Measurements from ENCODE around the gene CCL13. TPM values are rescaled to one million over a fixed set of nuclear protein-coding genes. Genes with fewer than 3 reads are reported as not detected.

Gene CCL13
- total RNA-seq = not detected in 2 replicates

DNA sequence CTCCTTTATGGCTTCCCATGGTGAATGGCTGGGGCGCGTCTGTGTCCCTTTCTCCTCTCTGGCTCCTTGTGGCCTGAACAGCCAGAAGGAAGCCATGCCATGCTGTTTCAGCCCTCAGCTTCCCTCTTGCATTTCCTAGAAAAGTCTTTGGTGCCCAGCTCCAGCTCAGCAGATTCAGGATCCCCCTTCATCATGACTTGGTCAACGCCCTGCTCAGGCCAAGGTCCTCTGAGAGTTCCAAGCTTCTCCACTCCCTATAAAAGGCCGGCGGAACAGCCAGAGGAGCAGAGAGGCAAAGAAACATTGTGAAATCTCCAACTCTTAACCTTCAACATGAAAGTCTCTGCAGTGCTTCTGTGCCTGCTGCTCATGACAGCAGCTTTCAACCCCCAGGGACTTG, at the start of gene CCL13:
Gene CCL13 (plus strand): TSS at position 287 of the 400 bp plus-strand sequence. CDS start 47 bp downstream, at position 334.

DNA sequence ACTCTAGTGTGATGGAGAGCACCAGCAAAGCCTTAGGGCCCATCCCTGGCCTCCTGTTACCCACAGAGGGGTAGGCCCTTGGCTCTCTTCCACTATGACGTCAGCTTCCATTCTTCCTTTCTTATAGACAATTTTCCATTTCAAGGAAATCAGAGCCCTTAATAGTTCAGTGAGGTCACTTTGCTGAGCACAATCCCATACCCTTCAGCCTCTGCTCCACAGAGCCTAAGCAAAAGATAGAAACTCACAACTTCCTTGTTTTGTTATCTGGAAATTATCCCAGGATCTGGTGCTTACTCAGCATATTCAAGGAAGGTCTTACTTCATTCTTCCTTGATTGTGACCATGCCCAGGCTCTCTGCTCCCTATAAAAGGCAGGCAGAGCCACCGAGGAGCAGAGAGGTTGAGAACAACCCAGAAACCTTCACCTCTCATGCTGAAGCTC, 37.2 kb upstream of the CCL13 start, which contains the start of gene CCL8:
Gene CCL8 (plus strand): TSS at position 397 of the 445 bp plus-strand sequence. CDS start 67 bp downstream, outside the sequence.

DNA sequence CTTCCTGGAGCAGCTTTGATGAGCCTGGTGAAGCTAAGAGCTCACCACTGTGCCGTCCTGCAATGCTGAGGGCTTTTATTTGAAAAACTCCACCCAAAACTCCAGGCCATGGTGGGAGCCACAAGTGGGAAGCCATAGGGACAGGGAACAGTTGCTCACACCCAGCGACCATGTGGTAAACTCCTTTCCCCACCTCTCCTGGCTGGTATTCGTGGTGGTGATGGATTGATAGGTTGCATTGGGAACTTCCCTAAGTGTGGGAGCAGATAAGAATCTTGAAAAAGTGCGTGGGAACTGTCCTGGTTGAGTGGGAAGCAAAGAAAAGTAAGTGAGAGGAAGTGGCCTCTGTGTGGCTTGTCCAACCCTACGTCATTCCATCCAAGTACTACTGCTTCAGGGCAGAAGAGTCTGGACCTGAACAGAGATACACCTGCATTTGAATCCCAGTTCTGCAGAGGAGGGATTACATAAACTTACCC, 6.9 kb downstream of the CCL13 start, which contains the start of gene CCL1:
Gene CCL1 (minus strand): TSS at position 51 of the 479 bp plus-strand sequence. CDS start 72 bp downstream, outside the sequence.

Other genes starting within 250 kb of the CCL13 start
- gene CCL2, start 101.2 kb upstream of the CCL13 start, total RNA-seq = 0.21 and 25.5 TPM in 2 replicates
- not detected in 2 replicates for gene CCL7, start 86.3 kb upstream of the CCL13 start, total RNA-seq
- not detected in 2 replicates for gene CCL11, start 70.7 kb upstream of the CCL13 start, total RNA-seq
- gene CCL8, start 37.0 kb upstream of the CCL13 start, total RNA-seq = not detected in 2 replicates
- gene CCL1, start 6.8 kb downstream of the CCL13 start, total RNA-seq = not detected in 2 replicates
- gene TMEM132E, start 223.1 kb downstream of the CCL13 start, total RNA-seq = not detected in 2 replicates

Measured in tracheal epithelial cell (primary cell).